Measurements from ENCODE around the gene HOXA6. TPM values are rescaled to one million over a fixed set of nuclear protein-coding genes. Genes with fewer than 3 reads are reported as not detected.
A peak's percentile ranks its signal among the peaks of the same experiment; 100 is the strongest.

The HOXA6 gene
- total and polyA plus RNA-seq, 2 experiments from 2014 or later = not detected

GRCh38 chr7:27134392-27134791 is 13.2 kb downstream of the HOXA6 start:
- H3K27me3 ChIP-seq = peaks cover 100% of the 10 kb centered on the region
- DNase-seq (ENCODE audit: low read depth in 1 of 2, low spot score in 1 of 2) = peak in 1 of 2 donors; percentile 41

GRCh38 chr7:27133409-27134231 is 14.0 kb downstream of the HOXA6 start:
- Histone ChIP-seq H3K4me1 (ENCODE audit: low read depth) (no peaks in the 10 kb centered on the region), H3K9me3 (ENCODE audit: low read depth) (no peaks in the 10 kb centered on the region), H3K4me3 (no peak overlapping the region), H3K27ac (no peak overlapping the region), H3K27me3 (peaks cover 100% of the 10 kb centered on the region), H3K36me3 (no peaks in the 10 kb centered on the region)
- no peak for TF ChIP-seq CTCF (IDR thresholded peaks at IDR 0.05; ENCODE audit: low read depth, low read length)
- DNase-seq (ENCODE audit: low read depth in 1 of 2, low spot score in 1 of 2) = no peak

More at GRCh38 chr7:27134392-27134791, 13.2 kb downstream of the HOXA6 start:
- H3K36me3 ChIP-seq = no peaks in the 10 kb centered on the region
- no peak overlapping the region for H3K4me3 ChIP-seq
- H3K4me1 ChIP-seq (ENCODE audit: low read depth) = peaks cover 1% of the 10 kb centered on the region
- H3K27ac ChIP-seq = no peak overlapping the region
- no peak for TF ChIP-seq CTCF (IDR thresholded peaks at IDR 0.05; ENCODE audit: low read depth, low read length)
- H3K9me3 ChIP-seq (ENCODE audit: low read depth) = no peaks in the 10 kb centered on the region

- Histone ChIP-seq H3K4me1 (ENCODE audit: low read depth) (no peaks in the 10 kb centered on the region), H3K9me3 (ENCODE audit: low read depth) (no peaks in the 10 kb centered on the region), H3K36me3 (no peaks in the 10 kb centered on the region), H3K4me3 (no peak overlapping the region), H3K27ac (no peak overlapping the region), H3K27me3 (peaks cover 100% of the 10 kb centered on the region)
- TF ChIP-seq CTCF (IDR thresholded peaks at IDR 0.05; ENCODE audit: low read depth, low read length) = no peak
- no peak for DNase-seq (ENCODE audit: low read depth in 1 of 2, low spot score in 1 of 2)
Measured at GRCh38 chr7:27132978-27133377, 14.6 kb downstream of the HOXA6 start.

DNA sequence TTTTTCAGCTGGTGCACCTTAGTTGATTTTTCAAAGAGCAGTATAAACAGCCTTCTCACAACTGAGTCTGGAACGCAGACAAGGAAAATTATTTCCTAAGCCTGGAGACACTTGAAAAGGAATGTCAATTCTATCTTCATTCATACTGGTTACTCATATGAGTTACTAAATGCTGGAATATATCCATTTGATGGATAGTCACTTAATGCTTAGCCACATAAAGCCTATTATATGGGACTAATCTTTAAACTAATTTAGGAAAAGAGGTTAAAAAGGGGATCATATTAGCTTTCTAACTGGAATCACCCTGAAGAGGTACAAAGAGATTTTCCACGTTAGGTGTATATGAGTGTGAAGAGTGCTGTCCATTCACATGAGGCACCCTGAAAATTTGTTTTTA is 15.4 kb downstream of the HOXA6 start:
- H3K27ac ChIP-seq = no peak overlapping the region
- no peaks in the 10 kb centered on the region for H3K36me3 ChIP-seq
- no peak overlapping the region for H3K4me3 ChIP-seq
- TF ChIP-seq CTCF (IDR thresholded peaks at IDR 0.05; ENCODE audit: low read depth, low read length) = no peak
- H3K27me3 ChIP-seq = peaks cover 100% of the 10 kb centered on the region
- no peaks in the 10 kb centered on the region for H3K9me3 ChIP-seq (ENCODE audit: low read depth)
- no peaks in the 10 kb centered on the region for H3K4me1 ChIP-seq (ENCODE audit: low read depth)
- no peak for DNase-seq (ENCODE audit: low read depth in 1 of 2, low spot score in 1 of 2)

DNA sequence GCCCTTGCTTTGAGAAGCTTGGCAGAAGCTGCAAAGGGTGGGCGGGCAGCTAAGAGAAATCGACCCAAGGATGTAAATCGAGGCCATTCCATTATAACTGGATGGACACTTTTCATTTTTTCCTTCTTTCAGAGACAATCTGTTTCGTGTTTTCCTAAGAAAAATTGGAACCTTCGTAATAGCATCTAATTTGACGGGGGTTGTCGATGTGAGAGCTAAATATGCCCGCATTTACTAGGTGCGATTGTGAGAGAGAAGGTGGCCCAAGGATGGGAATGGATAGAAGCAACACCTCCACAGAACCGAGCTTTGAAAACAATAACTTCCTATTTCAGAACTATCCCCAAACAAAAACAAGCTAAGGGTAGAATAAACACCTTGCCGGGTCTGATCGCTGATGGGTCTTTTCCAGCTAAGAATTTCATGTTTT is 16.2 kb downstream of the HOXA6 start:
- Histone ChIP-seq H3K36me3 (no peaks in the 10 kb centered on the region), H3K27ac (no peak overlapping the region), H3K4me3 (peak overlapping the region; percentile 30), H3K27me3 (peaks cover 100% of the 10 kb centered on the region), H3K4me1 (ENCODE audit: low read depth) (no peaks in the 10 kb centered on the region), H3K9me3 (ENCODE audit: low read depth) (no peaks in the 10 kb centered on the region)
- no peak for DNase-seq (ENCODE audit: low read depth in 1 of 2, low spot score in 1 of 2)
- no peak for TF ChIP-seq CTCF (IDR thresholded peaks at IDR 0.05; ENCODE audit: low read depth, low read length)

All from cardiac muscle cell (in vitro differentiated cells and primary cell).